ENCODE results near the gene OR51B6. TPM values are rescaled to one million over a fixed set of nuclear protein-coding genes. Genes with fewer than 3 reads are reported as not detected.
"Not testable (repeated sequence)": the region's sequence is repeated elsewhere in the genome, so short reads cannot be mapped to it uniquely, and the experiment has no call there.

OR51B6 gene
- total RNA-seq, 1 experiment from 2014 or later = not detected

- Histone ChIP-seq H3K27me3 (ENCODE audit: insufficient read depth, low read length) (no peaks in the 10 kb centered on the region), H3K9ac (ENCODE audit: low read length) (no peak overlapping the region), H3K9me2 (ENCODE audit: insufficient read depth) (no peaks in the 10 kb centered on the region), H3K36me3 (ENCODE audit: control insufficient read depth in 1 of 2, insufficient read depth in 2 of 2, low read length in 2 of 2) (peaks cover 8 to 58% of the 10 kb centered on the region in 2 experiments; a peak in 3 of 4 replicates), H3K4me2 (ENCODE audit: low read length) (no peak overlapping the region), H2AFZ (ENCODE audit: low read depth, low read length, poor library complexity, severe bottlenecking) (no peak overlapping the region), H4K20me1 (ENCODE audit: insufficient read depth) (peaks cover 26% of the 10 kb centered on the region; the same call in 1 of the 2 replicates), H3K4me1 (ENCODE audit: control insufficient read depth in 1 of 2, insufficient read depth in 2 of 2, low read length in 2 of 2) (peaks cover 0 to 2% of the 10 kb centered on the region in 2 experiments; a peak in 1 of 4 replicates), H3K4me3 (replicated peaks in 1 of 2; ENCODE audit: low read depth in 1 of 2, low read length in 2 of 2) (no peak overlapping the region), H3K79me2 (ENCODE audit: insufficient read depth, low read length) (peaks cover 99% of the 10 kb centered on the region), H3K9me3 (ENCODE audit: control insufficient read depth in 1 of 2, insufficient read depth in 1 of 2, low read depth in 1 of 2, low read length in 2 of 2) (no peaks in the 10 kb centered on the region), H3K27ac (ENCODE audit: low read depth, low read length) (no peak overlapping the region; the same call in 1 of the 2 replicates)
- intact Hi-C loops (cut with micrococcal nuclease) = no loop called here
- ATAC-seq = no peak
- ChIA-PET RAD21 (ENCODE audit: low non-redundant PET in 1 of 2, low total read pairs in 2 of 2, uncharacterized antibody in 2 of 2, unreplicated experiment in 2 of 2) (no interaction called here), CTCF (no interaction called here), POLR2A (no interaction called here)
- no TSS peak for BruUV-seq (replicated peaks)
- no peak for DNase-seq (ENCODE audit: low read depth, low spot score)
- no peak for TF ChIP-seq REST (IDR thresholded peaks at IDR 0.05; ENCODE audit: low read depth)
- TF ChIP-seq EGR1 (IDR thresholded peaks at IDR 0.05; ENCODE audit: low read depth) = no peak
- no peak for TF ChIP-seq EZH2 (IDR thresholded peaks at IDR 0.05)
- TF ChIP-seq POLR2A (IDR thresholded peaks at IDR 0.05; ENCODE audit: borderline replicate concordance, extremely low read depth, insufficient read depth, insufficient read length) = no peak
- no peak for TF ChIP-seq RAD21 (IDR thresholded peaks at IDR 0.05; ENCODE audit: low read depth)
- TF ChIP-seq SRF (IDR thresholded peaks at IDR 0.05; ENCODE audit: low read depth) = no peak
- no peak for TF ChIP-seq POLR2AphosphoS5 (IDR thresholded peaks at IDR 0.05; ENCODE audit: low read depth, low read length)
- TF ChIP-seq YY1 (IDR thresholded peaks at IDR 0.05; ENCODE audit: extremely low read depth, insufficient replicate concordance, low read depth, low read length) = no peak
- no peak for TF ChIP-seq EZH2phosphoT487 (IDR thresholded peaks at IDR 0.05; ENCODE audit: borderline replicate concordance)
- TF ChIP-seq ATF3 (IDR thresholded peaks at IDR 0.05) = no peak
- TF ChIP-seq ZNF274 (IDR thresholded peaks at IDR 0.05; ENCODE audit: low read depth, low read length) = no peak
- TF ChIP-seq ELF1 (IDR thresholded peaks at IDR 0.05; ENCODE audit: borderline replicate concordance, low read depth) = no peak
- TF ChIP-seq JUND (IDR thresholded peaks at IDR 0.05) = no peak
- TF ChIP-seq SP1 (IDR thresholded peaks at IDR 0.05; ENCODE audit: low read depth) = no peak
- no peak for TF ChIP-seq FOSL1 (IDR thresholded peaks at IDR 0.05; ENCODE audit: low read depth)
- TF ChIP-seq MAX (IDR thresholded peaks at IDR 0.05) = no peak
- no peak for TF ChIP-seq CEBPB (IDR thresholded peaks at IDR 0.05; ENCODE audit: low read depth)
Observed at GRCh38 chr11:5349550-5349949, 1.8 kb upstream of the OR51B6 start.

GRCh38 chr11:5356031-5356430 lies 4.7 kb downstream of the OR51B6 start:
- CTCF ChIA-PET; H3K9me3 ChIP-seq (ENCODE audit: control insufficient read depth in 1 of 2, insufficient read depth in 1 of 2, low read depth in 1 of 2, low read length in 2 of 2); H4K20me1 ChIP-seq (ENCODE audit: insufficient read depth); H3K4me2 ChIP-seq (ENCODE audit: low read length); BruUV-seq (replicated peaks); ATAC-seq; H3K9me2 ChIP-seq (ENCODE audit: insufficient read depth); H3K27ac ChIP-seq (ENCODE audit: low read depth, low read length); intact Hi-C loops (cut with micrococcal nuclease); H3K9ac ChIP-seq (ENCODE audit: low read length); POLR2A ChIA-PET; H3K27me3 ChIP-seq (ENCODE audit: insufficient read depth, low read length); RAD21 ChIA-PET (ENCODE audit: low non-redundant PET in 1 of 2, low total read pairs in 2 of 2, uncharacterized antibody in 2 of 2, unreplicated experiment in 2 of 2); DNase-seq (ENCODE audit: low read depth, low spot score); H2AFZ ChIP-seq (ENCODE audit: low read depth, low read length, poor library complexity, severe bottlenecking); H3K4me3 ChIP-seq (replicated peaks in 1 of 2; ENCODE audit: low read depth in 1 of 2, low read length in 2 of 2): not testable (repeated sequence)
- H3K79me2 ChIP-seq (ENCODE audit: insufficient read depth, low read length) = peaks cover 75% of the 10 kb centered on the region
- H3K36me3 ChIP-seq (ENCODE audit: control insufficient read depth in 1 of 2, insufficient read depth in 2 of 2, low read length in 2 of 2) = peaks cover 0 to 25% of the 10 kb centered on the region in 2 experiments; a peak in 2 of 4 replicates
- H3K4me1 ChIP-seq (ENCODE audit: control insufficient read depth in 1 of 2, insufficient read depth in 2 of 2, low read length in 2 of 2) = peaks cover 0 to 12% of the 10 kb centered on the region in 2 experiments; a peak in 1 of 4 replicates
